ENCODE data around the gene PRSS27.

The PRSS27 gene

DNA sequence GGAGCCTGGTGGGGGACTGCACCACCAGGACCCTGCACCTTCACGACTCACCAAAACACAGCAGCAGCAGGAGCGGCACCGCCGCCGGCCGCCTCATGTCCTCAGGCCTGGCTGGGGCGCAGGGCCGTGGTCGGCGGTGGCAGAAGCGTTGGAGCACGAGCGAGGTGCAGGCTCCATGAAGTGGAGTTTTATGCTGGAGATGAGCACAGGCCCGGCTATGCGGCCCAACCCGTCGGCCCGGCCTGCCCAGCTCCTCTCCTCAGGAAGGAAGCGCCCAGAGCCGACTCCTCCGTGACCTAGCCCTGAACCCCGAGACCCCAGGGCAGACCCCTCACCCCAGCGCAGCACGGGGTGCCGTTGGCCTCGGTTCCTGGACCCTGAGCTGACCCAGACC, at the start of gene PRSS27:
TSS of gene PRSS27 (minus strand) at position 161 of the 394 bp plus-strand sequence. CDS start at position 97, 64 bp downstream.
- no peak for DNase-seq (ENCODE audit: low read depth in 2 of 2)

- no peak for DNase-seq (ENCODE audit: low read depth in 2 of 2)
These were observed 49.6 kb upstream of the PRSS27 start for GRCh38 chr16:2769675-2770056.

- no peak for DNase-seq (ENCODE audit: low read depth in 2 of 2)
These were observed 49.1 kb upstream of the PRSS27 start for GRCh38 chr16:2769100-2769529.

GRCh38 chr16:2768403-2769089, 48.5 kb upstream of the PRSS27 start:
- no peak for DNase-seq (ENCODE audit: low read depth in 2 of 2)

DNA sequence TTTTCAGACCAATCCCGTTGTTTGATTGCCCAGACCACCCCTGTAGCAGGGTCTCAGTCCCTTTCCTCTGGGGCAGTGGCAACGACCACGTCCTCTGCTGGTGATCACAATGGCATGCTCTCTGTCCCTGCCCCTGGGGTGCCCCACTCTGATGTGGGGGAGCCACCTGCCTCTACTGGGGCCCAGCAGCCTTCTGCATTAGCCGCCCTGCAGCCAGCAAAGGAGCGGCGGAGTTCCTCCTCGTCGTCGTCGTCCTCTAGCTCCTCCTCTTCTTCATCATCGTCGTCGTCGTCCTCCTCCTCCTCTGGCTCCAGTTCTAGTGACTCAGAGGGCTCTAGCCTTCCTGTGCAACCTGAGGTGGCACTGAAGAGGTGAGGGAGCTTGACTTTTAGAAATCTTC, 47.9 kb upstream of the PRSS27 start:
- no peak for DNase-seq (ENCODE audit: low read depth in 2 of 2)

GRCh38 chr16:2767140-2767731, 47.2 kb upstream of the PRSS27 start:
- no peak for DNase-seq (ENCODE audit: low read depth in 2 of 2)

GRCh38 chr16:2766430-2767139, 46.6 kb upstream of the PRSS27 start:
- no peak for DNase-seq (ENCODE audit: low read depth in 2 of 2)

DNA sequence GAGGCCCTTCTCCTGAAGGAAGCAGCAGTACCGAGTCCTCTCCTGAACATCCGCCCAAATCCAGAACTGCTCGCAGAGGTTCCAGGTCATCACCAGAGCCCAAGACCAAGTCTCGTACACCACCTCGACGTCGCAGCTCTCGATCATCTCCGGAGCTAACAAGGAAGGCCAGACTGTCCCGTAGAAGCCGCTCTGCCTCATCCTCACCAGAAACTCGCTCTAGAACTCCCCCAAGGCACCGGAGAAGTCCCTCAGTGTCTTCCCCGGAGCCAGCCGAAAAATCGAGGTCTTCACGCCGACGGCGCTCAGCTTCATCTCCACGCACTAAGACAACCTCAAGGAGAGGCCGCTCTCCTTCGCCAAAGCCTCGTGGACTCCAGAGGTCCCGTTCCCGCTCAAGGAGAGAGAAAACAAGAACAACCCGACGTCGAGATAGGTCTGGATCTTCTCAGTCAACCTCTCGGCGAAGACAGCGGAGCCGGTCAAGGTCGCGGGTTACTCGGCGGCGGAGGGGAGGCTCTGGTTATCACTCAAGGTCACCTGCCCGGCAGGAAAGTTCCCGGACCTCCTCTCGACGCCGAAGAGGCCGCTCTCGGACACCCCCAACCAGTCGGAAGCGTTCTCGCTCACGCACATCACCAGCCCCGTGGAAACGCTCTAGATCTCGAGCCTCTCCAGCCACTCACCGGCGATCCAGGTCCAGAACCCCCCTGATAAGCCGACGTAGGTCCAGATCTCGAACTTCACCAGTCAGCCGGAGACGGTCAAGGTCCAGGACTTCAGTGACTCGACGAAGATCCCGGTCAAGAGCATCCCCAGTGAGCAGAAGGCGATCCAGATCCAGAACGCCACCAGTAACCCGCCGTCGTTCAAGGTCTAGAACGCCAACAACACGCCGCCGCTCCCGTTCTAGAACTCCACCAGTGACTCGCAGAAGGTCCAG, 45.7 kb upstream of the PRSS27 start:
- no peak for DNase-seq (ENCODE audit: low read depth in 2 of 2)

- DNase-seq (ENCODE audit: low read depth in 2 of 2): no peak
These were observed 44.7 kb upstream of the PRSS27 start for GRCh38 chr16:2764718-2765117.

GRCh38 chr16:2763173-2763572, 43.1 kb upstream of the PRSS27 start:
- DNase-seq (ENCODE audit: low read depth in 2 of 2): no peak

DNA sequence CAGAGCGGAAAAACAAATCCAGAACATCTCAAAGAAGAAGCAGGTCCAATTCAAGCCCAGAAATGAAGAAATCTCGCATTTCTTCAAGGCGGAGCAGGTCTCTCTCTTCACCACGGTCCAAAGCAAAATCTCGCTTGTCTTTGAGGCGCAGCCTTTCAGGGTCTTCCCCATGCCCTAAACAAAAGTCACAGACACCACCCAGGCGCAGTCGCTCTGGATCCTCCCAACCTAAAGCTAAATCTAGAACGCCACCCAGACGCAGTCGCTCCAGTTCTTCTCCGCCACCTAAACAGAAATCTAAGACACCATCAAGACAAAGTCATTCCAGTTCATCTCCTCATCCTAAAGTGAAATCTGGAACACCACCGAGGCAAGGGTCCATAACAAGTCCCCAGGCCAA, 42.7 kb upstream of the PRSS27 start:
- no peak for DNase-seq (ENCODE audit: low read depth in 2 of 2)

GRCh38 chr16:2761886-2762583, 42.0 kb upstream of the PRSS27 start:
- DNase-seq (ENCODE audit: low read depth in 2 of 2): no peak

DNA sequence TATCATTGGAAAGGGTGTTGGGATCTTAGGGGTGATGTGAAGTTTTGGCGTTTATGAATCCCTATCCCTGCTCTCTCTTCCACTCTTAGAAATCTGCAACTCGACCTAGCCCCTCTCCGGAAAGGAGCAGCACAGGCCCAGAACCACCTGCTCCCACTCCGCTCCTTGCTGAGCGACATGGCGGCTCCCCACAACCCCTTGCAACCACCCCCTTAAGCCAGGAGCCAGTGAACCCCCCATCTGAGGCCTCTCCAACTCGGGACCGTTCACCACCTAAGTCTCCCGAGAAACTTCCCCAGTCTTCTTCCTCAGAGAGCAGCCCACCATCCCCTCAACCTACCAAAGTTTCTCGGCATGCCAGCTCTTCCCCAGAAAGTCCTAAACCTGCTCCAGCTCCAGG, 41.4 kb upstream of the PRSS27 start:
- no peak for DNase-seq (ENCODE audit: low read depth in 2 of 2)

GRCh38 chr16:2757344-2757743, 37.3 kb upstream of the PRSS27 start:
- DNase-seq (ENCODE audit: low read depth in 2 of 2): no peak

DNA sequence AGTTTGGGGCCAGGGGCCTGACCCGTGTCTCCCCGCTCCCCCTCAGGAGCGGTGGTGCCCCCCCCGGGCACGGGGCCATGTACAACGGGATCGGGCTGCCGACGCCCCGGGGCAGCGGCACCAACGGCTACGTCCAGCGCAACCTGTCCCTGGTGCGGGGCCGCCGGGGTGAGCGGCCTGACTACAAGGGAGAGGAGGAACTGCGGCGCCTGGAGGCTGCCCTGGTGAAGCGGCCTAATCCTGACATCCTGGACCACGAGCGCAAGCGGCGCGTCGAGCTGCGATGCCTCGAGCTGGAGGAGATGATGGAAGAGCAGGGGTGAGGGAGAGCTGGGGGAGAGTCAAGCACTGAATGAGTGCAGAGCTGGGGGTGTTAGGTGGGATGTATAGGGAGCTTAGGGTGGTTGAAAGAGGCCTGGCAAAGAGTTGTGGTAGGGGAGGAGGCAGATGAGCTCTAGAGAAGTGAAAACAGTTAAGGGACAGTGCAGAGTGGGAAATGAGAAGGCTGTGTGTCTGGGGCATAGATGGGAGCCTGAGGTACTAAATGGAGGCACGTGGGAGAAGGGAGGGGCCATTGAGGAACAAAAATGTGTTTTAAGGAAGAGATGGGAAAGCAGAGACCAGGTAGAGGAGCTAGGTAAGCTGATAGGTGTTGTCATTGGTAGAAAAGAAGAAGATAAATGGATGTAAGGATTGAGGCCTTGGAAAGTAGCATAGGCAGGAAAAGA, 36.4 kb upstream of the PRSS27 start:
- DNase-seq (ENCODE audit: low read depth in 2 of 2): no peak

DNA sequence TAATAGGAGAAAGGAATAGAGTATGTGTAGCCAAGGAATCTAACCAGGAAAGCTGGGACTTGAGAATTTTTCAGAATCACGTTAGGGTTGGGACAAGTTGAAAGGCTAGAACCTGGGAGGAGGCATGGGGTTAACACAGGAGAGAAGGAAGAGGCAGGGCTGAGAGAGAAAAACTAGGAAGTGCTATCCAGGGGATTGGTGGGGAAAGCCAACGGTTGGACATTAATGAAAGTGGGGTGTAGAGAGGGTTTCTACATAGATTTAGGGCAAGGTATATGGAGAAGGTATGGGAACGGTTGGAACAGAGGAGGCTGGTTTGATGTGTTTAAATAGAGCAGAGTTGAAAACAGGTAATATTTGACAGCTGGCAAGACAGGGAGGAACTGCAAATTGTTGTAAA, 35.1 kb upstream of the PRSS27 start:
- DNase-seq (ENCODE audit: low read depth in 2 of 2): no peak

- DNase-seq (ENCODE audit: low read depth in 2 of 2): no peak
These were observed 33.7 kb upstream of the PRSS27 start for GRCh38 chr16:2753733-2754020.

- DNase-seq (ENCODE audit: low read depth in 2 of 2): peak in 1 of 2 donors; percentile 16
These were observed 33.1 kb upstream of the PRSS27 start for GRCh38 chr16:2752850-2753732.

DNA sequence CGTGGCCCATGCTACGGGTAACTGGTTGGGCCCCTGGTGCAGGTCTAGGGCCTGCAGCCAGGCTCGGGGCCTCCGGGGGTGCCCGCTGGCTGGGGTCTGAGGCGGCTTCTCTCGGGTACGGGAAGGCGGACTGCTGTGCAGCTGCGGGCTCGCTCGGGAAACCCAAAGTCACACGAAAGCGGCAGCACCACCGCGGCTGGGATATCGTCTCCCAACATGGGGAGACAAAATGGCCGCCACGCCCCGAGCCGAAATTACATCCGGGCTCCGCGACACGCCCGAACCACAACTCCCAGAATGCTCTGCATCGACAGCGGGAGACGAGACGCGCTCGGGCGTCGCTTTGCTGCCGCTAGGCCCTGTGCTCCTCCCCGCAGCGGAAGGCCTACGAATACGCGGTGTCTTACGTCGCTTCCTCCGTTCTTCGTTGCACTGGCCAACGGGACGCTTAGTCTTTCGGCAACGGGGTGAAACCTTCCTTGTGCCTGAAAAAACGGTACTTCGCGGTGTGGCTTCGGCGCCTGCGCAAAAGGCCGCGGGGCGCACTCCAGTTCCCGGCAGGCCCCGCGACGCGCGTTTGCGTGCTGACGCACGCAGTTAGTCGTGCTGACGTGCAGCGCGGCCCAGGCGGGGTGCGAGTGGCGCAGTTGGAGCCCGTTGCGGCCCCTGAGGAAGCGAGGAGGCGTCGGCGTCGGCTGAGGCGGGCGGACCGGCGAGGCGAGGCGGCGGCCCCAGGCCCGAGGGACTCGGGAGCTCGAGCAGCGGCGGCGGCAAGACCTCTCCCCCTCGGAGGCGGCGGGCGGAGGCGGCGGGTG, 32.2 kb upstream of the PRSS27 start, which contains the start of gene SRRM2:
TSS of gene SRRM2 (plus strand) at position 604 of the 815 bp plus-strand sequence. CDS start 3,727 bp downstream, outside the sequence.
- DNase-seq (ENCODE audit: low read depth in 2 of 2): peak; percentile 88
